ENCODE measurements around the gene RAB32. TPM values are rescaled to one million over a fixed set of nuclear protein-coding genes. Genes with fewer than 3 reads are reported as not detected.

The RAB32 gene
- total RNA-seq, 1 experiment from 2014 or later, result 4.7 TPM

DNA sequence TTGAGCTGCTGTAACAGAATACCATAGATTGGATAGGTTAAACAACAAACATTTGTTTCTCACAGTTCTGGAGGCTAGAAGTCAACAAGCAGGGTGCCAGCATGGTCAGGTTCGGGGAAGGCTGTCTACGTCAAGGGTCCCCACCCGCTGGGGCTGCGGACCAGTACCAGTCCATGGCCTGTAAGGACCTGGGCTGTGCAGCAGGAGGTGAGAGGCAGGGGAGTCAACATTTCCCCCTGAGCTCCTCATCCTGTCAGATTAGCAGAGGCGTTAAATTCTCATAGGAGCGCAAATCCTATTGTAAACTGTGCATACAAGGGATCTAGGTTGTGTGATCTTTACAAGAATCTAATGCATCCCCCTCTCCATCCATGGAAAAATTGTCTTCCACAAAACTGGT, 58.9 kb downstream of the RAB32 start:
- Histone ChIP-seq H2BK120ac (ENCODE audit: low read depth, low read length, poor library complexity, severe bottlenecking) (no peak overlapping the region), H2BK20ac (ENCODE audit: low read depth, low read length, poor library complexity, severe bottlenecking) (no peak overlapping the region), H4K5ac (ENCODE audit: insufficient read length, low read depth, low read length) (no peak overlapping the region), H3K4ac (ENCODE audit: low read depth, low read length) (no peak overlapping the region), H2BK15ac (ENCODE audit: low read depth, low read length) (no peak overlapping the region), H3K9ac (ENCODE audit: extremely low read depth, insufficient read length, low read length) (no peak overlapping the region), H4K20me1 (ENCODE audit: control insufficient read depth, insufficient read depth, insufficient read length) (no peaks in the 10 kb centered on the region), H3K23me2 (ENCODE audit: insufficient read length, low read depth, low read length, poor library complexity, severe bottlenecking) (peaks cover 5% of the 10 kb centered on the region), H3K27ac (ENCODE audit: insufficient read length, low read depth, low read length) (no peak overlapping the region), H3K23ac (ENCODE audit: insufficient read length, low read depth, low read length) (no peak overlapping the region), H3K18ac (ENCODE audit: insufficient read length, low read depth, low read length) (no peak overlapping the region), H2AK5ac (ENCODE audit: insufficient read length, low read length) (no peak overlapping the region), H4K8ac (replicated peaks; ENCODE audit: insufficient read length, low read depth, low read length) (no peak overlapping the region), H3K4me1 (ENCODE audit: insufficient read depth, low read length) (no peaks in the 10 kb centered on the region), H3K14ac (ENCODE audit: insufficient read depth, low read length) (no peak overlapping the region), H3K79me2 (ENCODE audit: insufficient read depth, low read length) (no peaks in the 10 kb centered on the region), H3K9me3 (ENCODE audit: control insufficient read depth, low read depth, low read length) (no peaks in the 10 kb centered on the region), H3K4me2 (ENCODE audit: insufficient read depth, insufficient read length, low read length) (no peak overlapping the region), H2AFZ (ENCODE audit: low read length) (no peak overlapping the region), H4K91ac (ENCODE audit: insufficient read length, low read depth, low read length) (no peak overlapping the region), H2BK5ac (ENCODE audit: insufficient read length, low read length) (no peak overlapping the region), H3K56ac (ENCODE audit: insufficient read length, low read depth, low read length) (no peak overlapping the region), H3T11ph (ENCODE audit: low read length) (no peak overlapping the region), H2BK12ac (ENCODE audit: insufficient read length, low read depth, low read length) (no peak overlapping the region), H3K27me3 (ENCODE audit: insufficient read depth, low read length) (no peaks in the 10 kb centered on the region), H3K79me1 (ENCODE audit: insufficient read depth, low read depth, low read length, poor library complexity, severe bottlenecking) (no peaks in the 10 kb centered on the region)
- Mint-ChIP-seq H3K9me3 (no peaks in the 10 kb centered on the region), H3K4me3 (no peak overlapping the region), H3K27ac (no peak overlapping the region), H3K27me3 (ENCODE audit: low read depth) (peaks cover 11% of the 10 kb centered on the region), H3K36me3 (ENCODE audit: insufficient read depth in 1 of 3, low read depth in 3 of 3) (no peaks in the 10 kb centered on the region; a peak in 1 of 7 replicates), H3K4me1 (peaks cover 10% of the 10 kb centered on the region in 2 experiments)
- DNase-seq, result no peak
- TF ChIP-seq, protein P1, sequence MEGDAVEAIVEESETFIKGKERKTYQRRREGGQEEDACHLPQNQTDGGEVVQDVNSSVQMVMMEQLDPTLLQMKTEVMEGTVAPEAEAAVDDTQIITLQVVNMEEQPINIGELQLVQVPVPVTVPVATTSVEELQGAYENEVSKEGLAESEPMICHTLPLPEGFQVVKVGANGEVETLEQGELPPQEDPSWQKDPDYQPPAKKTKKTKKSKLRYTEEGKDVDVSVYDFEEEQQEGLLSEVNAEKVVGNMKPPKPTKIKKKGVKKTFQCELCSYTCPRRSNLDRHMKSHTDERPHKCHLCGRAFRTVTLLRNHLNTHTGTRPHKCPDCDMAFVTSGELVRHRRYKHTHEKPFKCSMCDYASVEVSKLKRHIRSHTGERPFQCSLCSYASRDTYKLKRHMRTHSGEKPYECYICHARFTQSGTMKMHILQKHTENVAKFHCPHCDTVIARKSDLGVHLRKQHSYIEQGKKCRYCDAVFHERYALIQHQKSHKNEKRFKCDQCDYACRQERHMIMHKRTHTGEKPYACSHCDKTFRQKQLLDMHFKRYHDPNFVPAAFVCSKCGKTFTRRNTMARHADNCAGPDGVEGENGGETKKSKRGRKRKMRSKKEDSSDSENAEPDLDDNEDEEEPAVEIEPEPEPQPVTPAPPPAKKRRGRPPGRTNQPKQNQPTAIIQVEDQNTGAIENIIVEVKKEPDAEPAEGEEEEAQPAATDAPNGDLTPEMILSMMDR (conservative IDR thresholded peaks at IDR 0.05), result no peak
- no CpG with 5 or more reads among the region's 6 CpGs for WGBS (ENCODE audit: extremely low coverage, insufficient read length, low lambda C conversion rate)

Other genes starting within 250 kb of the RAB32 start
- gene ADGB, start 55.1 kb downstream of the RAB32 start, total RNA-seq (2021), result not detected in 2 replicates